Measurements from ENCODE around the gene NRF1.

Gene NRF1

DNA sequence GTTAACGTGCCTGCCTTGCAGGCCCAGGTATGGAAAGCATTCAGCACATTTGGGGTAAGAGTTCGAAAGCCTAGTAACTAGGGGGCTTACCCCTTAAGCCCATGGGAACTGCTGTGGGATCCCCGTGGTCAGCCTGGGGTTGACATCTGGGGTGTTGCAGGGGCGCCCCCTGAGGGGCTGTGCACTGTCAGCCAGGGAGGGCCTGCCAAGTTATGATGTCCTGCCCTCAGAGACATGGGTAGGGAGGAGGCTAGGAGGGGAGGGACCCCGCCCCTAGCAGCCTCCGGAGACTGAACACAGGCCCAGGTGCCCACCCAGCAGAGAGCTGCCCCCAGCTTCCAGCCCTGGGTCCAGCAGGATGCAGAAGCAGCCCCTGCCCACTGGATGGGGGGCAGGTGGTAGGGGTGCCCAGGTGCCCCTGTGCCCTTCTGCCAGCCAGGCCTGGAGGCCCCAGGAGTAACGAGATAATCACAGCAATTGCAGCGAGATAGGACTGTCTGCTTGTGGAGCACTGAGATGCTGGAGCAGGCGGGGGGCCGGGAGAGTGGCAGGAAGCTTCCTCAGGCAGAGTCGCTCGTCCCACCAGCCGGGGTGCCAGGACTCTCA lies 187.9 kb downstream of the NRF1 start:
- Histone ChIP-seq H3K9me3 (replicated peaks; ENCODE audit: insufficient read depth, low read length) (no peaks in the 10 kb centered on the region), H3K27ac (ENCODE audit: low read length) (no peak overlapping the region), H3K27me3 (replicated peaks; ENCODE audit: insufficient read depth, low read length) (no peaks in the 10 kb centered on the region), H3K36me3 (replicated peaks; ENCODE audit: insufficient read depth, low read length) (no peaks in the 10 kb centered on the region), H4K20me1 (ENCODE audit: insufficient read depth, low read length) (no peaks in the 10 kb centered on the region), H2AFZ (ENCODE audit: low read length) (no peak overlapping the region), H3K4me1 (ENCODE audit: low read length) (no peaks in the 10 kb centered on the region), H3K9me2 (replicated peaks; ENCODE audit: insufficient read depth, low read length) (no peaks in the 10 kb centered on the region), H3K79me2 (ENCODE audit: low read length) (no peaks in the 10 kb centered on the region), H3K4me2 (ENCODE audit: low read depth, low read length) (no peak overlapping the region), H3K4me3 (ENCODE audit: low read length) (no peak overlapping the region), H3K9ac (ENCODE audit: low read length) (no peak overlapping the region), H3F3A (ENCODE audit: insufficient read depth, low read length) (no peaks in the 10 kb centered on the region)
- no peak for DNase-seq
- TF ChIP-seq EZH2 (optimal IDR thresholded peaks at IDR 0.05; ENCODE audit: low read depth, low read length) (no peak), EZH2phosphoT487 (IDR thresholded peaks at IDR 0.05; ENCODE audit: low read length) (no peak)
- TF ChIP-seq, protein P1, sequence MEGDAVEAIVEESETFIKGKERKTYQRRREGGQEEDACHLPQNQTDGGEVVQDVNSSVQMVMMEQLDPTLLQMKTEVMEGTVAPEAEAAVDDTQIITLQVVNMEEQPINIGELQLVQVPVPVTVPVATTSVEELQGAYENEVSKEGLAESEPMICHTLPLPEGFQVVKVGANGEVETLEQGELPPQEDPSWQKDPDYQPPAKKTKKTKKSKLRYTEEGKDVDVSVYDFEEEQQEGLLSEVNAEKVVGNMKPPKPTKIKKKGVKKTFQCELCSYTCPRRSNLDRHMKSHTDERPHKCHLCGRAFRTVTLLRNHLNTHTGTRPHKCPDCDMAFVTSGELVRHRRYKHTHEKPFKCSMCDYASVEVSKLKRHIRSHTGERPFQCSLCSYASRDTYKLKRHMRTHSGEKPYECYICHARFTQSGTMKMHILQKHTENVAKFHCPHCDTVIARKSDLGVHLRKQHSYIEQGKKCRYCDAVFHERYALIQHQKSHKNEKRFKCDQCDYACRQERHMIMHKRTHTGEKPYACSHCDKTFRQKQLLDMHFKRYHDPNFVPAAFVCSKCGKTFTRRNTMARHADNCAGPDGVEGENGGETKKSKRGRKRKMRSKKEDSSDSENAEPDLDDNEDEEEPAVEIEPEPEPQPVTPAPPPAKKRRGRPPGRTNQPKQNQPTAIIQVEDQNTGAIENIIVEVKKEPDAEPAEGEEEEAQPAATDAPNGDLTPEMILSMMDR (IDR thresholded peaks at IDR 0.05; ENCODE audit: low read length), result no peak

GRCh38 chr7:129800901-129801300 lies 189.4 kb downstream of the NRF1 start:
- Histone ChIP-seq H3K4me1 (ENCODE audit: low read length) (no peaks in the 10 kb centered on the region), H3K36me3 (replicated peaks; ENCODE audit: insufficient read depth, low read length) (no peaks in the 10 kb centered on the region), H3K4me3 (ENCODE audit: low read length) (no peak overlapping the region), H3K79me2 (ENCODE audit: low read length) (no peaks in the 10 kb centered on the region), H4K20me1 (ENCODE audit: insufficient read depth, low read length) (no peaks in the 10 kb centered on the region), H3K9me2 (replicated peaks; ENCODE audit: insufficient read depth, low read length) (no peaks in the 10 kb centered on the region), H3K9me3 (replicated peaks; ENCODE audit: insufficient read depth, low read length) (no peaks in the 10 kb centered on the region), H2AFZ (ENCODE audit: low read length) (no peak overlapping the region), H3K27ac (ENCODE audit: low read length) (no peak overlapping the region), H3K4me2 (ENCODE audit: low read depth, low read length) (no peak overlapping the region), H3K27me3 (replicated peaks; ENCODE audit: insufficient read depth, low read length) (no peaks in the 10 kb centered on the region), H3F3A (ENCODE audit: insufficient read depth, low read length) (no peaks in the 10 kb centered on the region), H3K9ac (ENCODE audit: low read length) (no peak overlapping the region)
- TF ChIP-seq EZH2phosphoT487 (IDR thresholded peaks at IDR 0.05; ENCODE audit: low read length) (no peak), EZH2 (optimal IDR thresholded peaks at IDR 0.05; ENCODE audit: low read depth, low read length) (no peak)
- TF ChIP-seq, protein P1 (IDR thresholded peaks at IDR 0.05; ENCODE audit: low read length), result no peak
- no peak for DNase-seq

GRCh38 chr7:129801882-129802281 lies 190.4 kb downstream of the NRF1 start:
- Histone ChIP-seq H3K9me3 (replicated peaks; ENCODE audit: insufficient read depth, low read length) (no peaks in the 10 kb centered on the region), H3F3A (ENCODE audit: insufficient read depth, low read length) (no peaks in the 10 kb centered on the region), H3K4me2 (ENCODE audit: low read depth, low read length) (no peak overlapping the region), H3K27ac (ENCODE audit: low read length) (no peak overlapping the region), H2AFZ (ENCODE audit: low read length) (no peak overlapping the region), H3K27me3 (replicated peaks; ENCODE audit: insufficient read depth, low read length) (no peaks in the 10 kb centered on the region), H4K20me1 (ENCODE audit: insufficient read depth, low read length) (no peaks in the 10 kb centered on the region), H3K36me3 (replicated peaks; ENCODE audit: insufficient read depth, low read length) (no peaks in the 10 kb centered on the region), H3K4me3 (ENCODE audit: low read length) (no peak overlapping the region), H3K9ac (ENCODE audit: low read length) (no peak overlapping the region), H3K79me2 (ENCODE audit: low read length) (no peaks in the 10 kb centered on the region), H3K9me2 (replicated peaks; ENCODE audit: insufficient read depth, low read length) (no peaks in the 10 kb centered on the region), H3K4me1 (ENCODE audit: low read length) (no peaks in the 10 kb centered on the region)
- DNase-seq, result peak; percentile 33
- TF ChIP-seq EZH2 (optimal IDR thresholded peaks at IDR 0.05; ENCODE audit: low read depth, low read length) (no peak), EZH2phosphoT487 (IDR thresholded peaks at IDR 0.05; ENCODE audit: low read length) (no peak)
- TF ChIP-seq, protein P1 (IDR thresholded peaks at IDR 0.05; ENCODE audit: low read length), result no peak
